GF-D8 (cell line): ENCODE measurements around the gene CAMKMT.

Source experiments
- DNase-seq: peaks from one replicate; lab custom pipeline; 2025; lab: John Stamatoyannopoulos, UW

CAMKMT gene

GRCh38 chr2:44801841-44802776 is 440.4 kb downstream of the CAMKMT start:
- DNase-seq: no peak

- DNase-seq: no peak
Observed at GRCh38 chr2:44802777-44803424, 441.2 kb downstream of the CAMKMT start.

GRCh38 chr2:44804406-44805265 is 442.9 kb downstream of the CAMKMT start:
- no peak for DNase-seq

GRCh38 chr2:44805401-44806235 is 443.9 kb downstream of the CAMKMT start:
- no peak for DNase-seq

- no peak for DNase-seq
Observed at GRCh38 chr2:44807201-44808025, 445.7 kb downstream of the CAMKMT start.

GRCh38 chr2:44810892-44811530 is 449.3 kb downstream of the CAMKMT start:
- DNase-seq: no peak

GRCh38 chr2:44813165-44813564 is 451.4 kb downstream of the CAMKMT start:
- no peak for DNase-seq

GRCh38 chr2:44813658-44814057 is 451.9 kb downstream of the CAMKMT start:
- no peak for DNase-seq

GRCh38 chr2:44817256-44817655 is 455.5 kb downstream of the CAMKMT start:
- no peak for DNase-seq

GRCh38 chr2:44817673-44818335 is 456.1 kb downstream of the CAMKMT start:
- DNase-seq: no peak

- DNase-seq: no peak
Observed at GRCh38 chr2:44819061-44819460, 457.3 kb downstream of the CAMKMT start.

GRCh38 chr2:44821500-44821899 is 459.8 kb downstream of the CAMKMT start:
- DNase-seq: no peak

GRCh38 chr2:44822174-44822573 is 460.4 kb downstream of the CAMKMT start:
- DNase-seq: no peak
